Tibial nerve (tissue), 4 donors: ENCODE measurements around the gene CSNK1D. TPM values are rescaled to one million over a fixed set of nuclear protein-coding genes. Genes with fewer than 3 reads are reported as not detected.

Experiments used
- DNase-seq, 2 donors: peaks; one replicate each; pipeline ENCODE4 v3.0.0-alpha.2; 2019; ENCODE audit warnings: low spot score in 2 of 2
- H3K27ac ChIP-seq, 4 donors: fragments of 200-600 bp; sonication (generic) in 3 of 4; one replicate each; pipeline ENCODE4 v1.5.1; 2017 to 2019; ENCODE audit warnings: mild to moderate bottlenecking in 1 of 4
- H3K27me3 ChIP-seq, 2 donors: fragments of 200-600 bp; sonication (generic) in 1 of 2; one replicate each; pipeline versions ENCODE4 v1.5.1 to v1.6.0; 2017 to 2019
- H3K36me3 ChIP-seq, 3 donors: fragments of 200-600 bp; sonication (generic); one replicate each; pipeline ENCODE4 v1.5.1; 2018 to 2019
- H3K4me1 ChIP-seq, 4 donors: fragments of 200-600 bp; sonication (generic) in 3 of 4; one replicate each; pipeline ENCODE4 v1.5.1; 2017 to 2019
- H3K4me3 ChIP-seq, 4 donors: fragments of 200-600 bp; sonication (generic) in 3 of 4; one replicate each; pipeline ENCODE4 v1.5.1; 2017 to 2019; ENCODE audit warnings: mild to moderate bottlenecking in 1 of 4, moderate library complexity in 1 of 4
- H3K9me3 ChIP-seq, 4 donors: fragments of 200-600 bp; sonication (generic) in 3 of 4; one replicate each; pipeline ENCODE4 v1.5.1; 2017 to 2019
- CTCF ChIP-seq, 5 experiments: fragments of 200-600 bp in 3 of 5; fragments of 450-650 bp in 2 of 5; sonication (generic) in 3 of 5; IDR thresholded peaks; one replicate each; pipeline ENCODE4 v1.5.1; 2016 to 2019; ENCODE audit warnings: antibody characterized with exemption in 5 of 5, mild to moderate bottlenecking in 3 of 5, moderate library complexity in 2 of 5
- EP300 ChIP-seq, 2 donors: sonication (generic); formaldehyde crosslinking; IDR thresholded peaks; one replicate each; pipeline ENCODE4 v1.6.1; 2017; ENCODE audit warnings: antibody characterized with exemption in 2 of 2, mild to moderate bottlenecking in 1 of 2
- POLR2A ChIP-seq, 2 donors: fragments of 450-650 bp; IDR thresholded peaks; one replicate each; pipeline ENCODE4 v1.6.1; 2017; ENCODE audit warnings: antibody characterized with exemption in 2 of 2, mild to moderate bottlenecking in 2 of 2, moderate library complexity in 2 of 2
- WGBS, 2 donors: methylation state at CpG; one replicate each; pipeline ENCODE4 v1.1.5; 2018; 5-methylcytosine and 5-hydroxymethylcytosine counted together
- total RNA-seq, 4 donors: library from RNA; depleted of rRNA; stranded (reverse); fragments of >200 nt; gene quantifications; one replicate each; pipeline ENCODE4 v1.1.0, GENCODE V29; 2016

Gene CSNK1D
- total RNA-seq, 4 donors from 2014 or later, result 93.9 to 160 (median 124) TPM

GRCh38 chr17:82282239-82283207 lies 9.0 kb upstream of the CSNK1D start:
- Histone ChIP-seq H3K4me3 (no peak overlapping the region), H3K36me3 (peaks cover 0 to 8% (median 0%) of the 10 kb centered on the region in 3 donors), H3K27ac (peak overlapping the region in 1 of 4 donors; percentile 87), H3K4me1 (peaks cover 0 to 47% (median 10%) of the 10 kb centered on the region in 4 donors), H3K27me3 (no peaks in the 10 kb centered on the region), H3K9me3 (no peaks in the 10 kb centered on the region)
- DNase-seq, result no peak
- WGBS, 2 donors, result 84 to 85% methylated on average over 19 to 23 of the region's 25 CpGs
- TF ChIP-seq EP300 (IDR thresholded peaks at IDR 0.05) (no peak), POLR2A (IDR thresholded peaks at IDR 0.05) (no peak), CTCF (IDR thresholded peaks at IDR 0.05) (no peak)

DNA sequence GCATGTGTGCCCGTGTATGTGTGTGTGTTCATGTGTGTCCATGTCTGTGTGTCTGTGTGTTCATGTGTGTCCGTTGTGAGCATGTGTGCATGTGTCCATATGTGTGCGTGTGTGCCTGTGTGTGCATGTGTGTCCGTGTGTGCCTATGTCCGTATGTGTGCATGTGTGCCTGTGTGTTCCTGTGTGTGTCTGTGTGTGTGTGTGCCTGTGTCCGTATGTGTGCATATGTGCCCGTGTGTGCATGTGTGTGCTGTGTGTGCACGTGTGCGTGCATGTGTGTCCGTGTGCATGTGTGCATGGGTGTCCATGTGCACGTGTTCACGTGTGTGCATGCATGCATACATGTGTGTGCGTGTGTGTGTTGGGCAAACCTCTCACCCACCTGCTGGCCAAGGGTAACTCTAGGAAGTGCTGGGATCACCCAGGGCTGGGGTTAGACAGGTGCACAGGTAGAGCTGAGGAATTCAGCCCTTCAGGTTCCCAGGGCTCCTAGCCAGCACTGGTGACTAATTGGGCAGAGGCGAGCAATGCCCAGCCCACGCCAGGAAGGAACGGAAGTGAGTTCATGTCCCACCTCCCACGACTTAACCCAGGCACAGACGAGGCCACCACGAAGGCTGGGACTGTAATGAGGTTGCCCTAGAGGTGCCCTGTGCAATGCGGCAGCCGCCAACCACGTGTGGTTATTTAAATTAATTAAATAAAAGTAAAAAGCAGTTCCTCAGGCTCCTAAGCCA lies 8.2 kb upstream of the CSNK1D start:
- WGBS, 2 donors, result 75 to 78% methylated on average over 21 to 22 of the region's 22 CpGs
- TF ChIP-seq CTCF (IDR thresholded peaks at IDR 0.05), result no peak
- no peak for TF ChIP-seq POLR2A (IDR thresholded peaks at IDR 0.05)
- TF ChIP-seq EP300 (IDR thresholded peaks at IDR 0.05), result no peak
- H3K4me3 ChIP-seq, result no peak overlapping the region
- H3K36me3 ChIP-seq, result peaks cover 0 to 12% (median 0%) of the 10 kb centered on the region in 3 donors
- no peak for DNase-seq
- H3K27ac ChIP-seq, result peak overlapping the region in 1 of 4 donors; percentile 87
- H3K4me1 ChIP-seq, result peaks cover 0 to 47% (median 10%) of the 10 kb centered on the region in 4 donors
- no peaks in the 10 kb centered on the region for H3K9me3 ChIP-seq
- no peaks in the 10 kb centered on the region for H3K27me3 ChIP-seq

DNA sequence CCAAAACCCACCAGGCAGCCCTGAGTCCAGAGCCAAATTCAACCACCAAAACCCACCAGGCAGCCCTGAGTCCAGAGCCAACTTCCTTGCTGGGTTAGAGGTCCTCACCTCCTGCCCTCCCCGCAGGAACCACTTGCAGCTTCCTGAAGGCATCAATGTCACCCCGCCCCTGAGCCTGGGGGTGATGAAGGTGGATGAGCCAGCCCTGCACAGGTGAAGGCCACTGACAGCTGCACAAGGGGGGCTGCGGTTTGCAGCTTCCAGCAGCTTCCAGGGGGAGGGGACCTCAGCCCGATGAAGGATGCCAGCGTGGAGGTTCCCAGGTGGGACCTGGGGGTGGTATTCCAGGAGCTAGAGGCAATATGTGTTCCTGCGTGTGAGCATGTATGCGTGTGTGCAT lies 7.6 kb upstream of the CSNK1D start:
- Histone ChIP-seq H3K9me3 (no peaks in the 10 kb centered on the region), H3K36me3 (peaks cover 0 to 14% (median 0%) of the 10 kb centered on the region in 3 donors), H3K27me3 (no peaks in the 10 kb centered on the region), H3K27ac (no peak overlapping the region), H3K4me3 (no peak overlapping the region), H3K4me1 (peaks cover 0 to 44% (median 10%) of the 10 kb centered on the region in 4 donors)
- no peak for DNase-seq
- WGBS, 2 donors, result 77 to 80% methylated on average over 4 to 7 of the region's 7 CpGs
- no peak for TF ChIP-seq CTCF (IDR thresholded peaks at IDR 0.05)
- no peak for TF ChIP-seq EP300 (IDR thresholded peaks at IDR 0.05)
- no peak for TF ChIP-seq POLR2A (IDR thresholded peaks at IDR 0.05)

- TF ChIP-seq EP300 (IDR thresholded peaks at IDR 0.05), result no peak
- no peak for TF ChIP-seq CTCF (IDR thresholded peaks at IDR 0.05)
- no peak for TF ChIP-seq POLR2A (IDR thresholded peaks at IDR 0.05)
- WGBS, 2 donors, result 89% methylated on average over 8 of the region's 8 CpGs
- DNase-seq, result no peak
- H3K4me1 ChIP-seq, result peaks cover 0 to 38% (median 10%) of the 10 kb centered on the region in 4 donors
- no peak overlapping the region for H3K4me3 ChIP-seq
- H3K9me3 ChIP-seq, result no peaks in the 10 kb centered on the region
- no peak overlapping the region for H3K27ac ChIP-seq
- peaks cover 0 to 20% (median 0%) of the 10 kb centered on the region in 3 donors for H3K36me3 ChIP-seq
- H3K27me3 ChIP-seq, result no peaks in the 10 kb centered on the region
These were observed 7.0 kb upstream of the CSNK1D start for GRCh38 chr17:82280537-82280936.
